ENCODE data around the gene TIMM21.
A peak's percentile ranks its signal among the peaks of the same experiment; 100 is the strongest.

Gene TIMM21

GRCh38 chr18:74124642-74125041, 23.7 kb upstream of the TIMM21 start:
- H3K4me2 ChIP-seq: no peak overlapping the region
- no peaks in the 10 kb centered on the region for H3K27me3 ChIP-seq
- no peak overlapping the region for H3K4me3 ChIP-seq
- H3K9me3 ChIP-seq: no peaks in the 10 kb centered on the region
- no peaks in the 10 kb centered on the region for H3K36me3 ChIP-seq
- no peak overlapping the region for H3K9ac ChIP-seq
- H3K4me1 ChIP-seq: no peaks in the 10 kb centered on the region
- no peak overlapping the region for H3K27ac ChIP-seq
- H4K20me1 ChIP-seq: no peaks in the 10 kb centered on the region
- no peak for TF ChIP-seq Cebpa-rat (IDR thresholded peaks at IDR 0.05)

DNA sequence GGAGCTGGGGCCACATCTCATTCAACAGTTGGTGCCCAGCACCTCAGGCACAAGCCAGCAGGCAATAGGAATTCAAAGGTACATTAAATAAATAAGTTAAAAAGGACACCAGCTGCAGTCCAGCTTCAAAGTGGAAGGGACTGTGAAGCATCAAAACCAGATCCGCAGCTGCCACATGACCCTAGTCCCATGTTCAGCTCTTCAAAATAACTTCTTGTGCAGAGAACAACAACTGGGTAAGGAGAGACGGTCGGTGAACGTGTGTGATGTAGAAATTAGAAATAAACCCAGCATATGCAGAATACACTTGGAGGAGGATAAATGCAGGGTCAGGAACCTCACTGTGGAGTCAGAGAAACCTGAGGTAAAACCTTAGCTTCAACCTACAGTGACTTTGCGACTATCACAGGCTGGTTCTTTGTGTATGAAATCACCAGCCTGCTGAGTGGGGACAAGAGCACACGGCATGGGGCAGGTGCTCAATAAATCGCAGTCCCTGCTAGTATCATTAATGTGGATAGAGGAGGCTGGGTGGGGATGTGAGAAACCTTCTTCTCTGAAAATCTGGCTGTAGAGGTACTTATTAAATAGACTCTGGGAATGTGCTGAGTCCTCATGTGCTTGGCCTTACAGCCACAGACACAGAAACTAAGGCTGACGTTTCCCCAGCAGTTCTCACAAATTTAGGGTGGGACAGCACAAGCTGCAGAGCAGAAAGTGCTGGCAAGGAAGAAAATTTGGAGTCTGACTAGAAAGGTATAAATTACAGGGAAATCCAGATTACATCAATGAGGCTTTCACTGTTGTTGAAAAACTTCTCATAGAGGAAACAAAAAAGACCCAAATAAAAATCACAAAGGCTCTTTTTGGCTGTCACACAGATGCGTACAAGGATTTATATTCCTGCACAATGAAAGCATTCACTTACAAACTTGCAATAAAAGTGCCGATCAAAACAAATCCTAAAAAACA, 21.4 kb upstream of the TIMM21 start:
- no peaks in the 10 kb centered on the region for H3K27me3 ChIP-seq
- H3K9me3 ChIP-seq: no peaks in the 10 kb centered on the region
- TF ChIP-seq Cebpa-rat (IDR thresholded peaks at IDR 0.05): no peak

GRCh38 chr18:74128159-74128558, 20.2 kb upstream of the TIMM21 start:
- TF ChIP-seq Cebpa-rat (IDR thresholded peaks at IDR 0.05): no peak
- H4K20me1 ChIP-seq: no peaks in the 10 kb centered on the region
- H3K9ac ChIP-seq: no peak overlapping the region
- H3K36me3 ChIP-seq: no peaks in the 10 kb centered on the region
- no peak overlapping the region for H3K4me3 ChIP-seq
- no peak overlapping the region for H3K27ac ChIP-seq
- H3K27me3 ChIP-seq: no peaks in the 10 kb centered on the region
- H3K9me3 ChIP-seq: no peaks in the 10 kb centered on the region
- H3K4me2 ChIP-seq: no peak overlapping the region
- peaks cover 13% of the 10 kb centered on the region for H3K4me1 ChIP-seq

More for the DNA sequence above, 21.4 kb upstream of the TIMM21 start:
- Histone ChIP-seq H3K4me2 (no peak overlapping the region), H3K4me3 (no peak overlapping the region), H3K9ac (no peak overlapping the region), H3K36me3 (no peaks in the 10 kb centered on the region), H3K4me1 (peaks cover 11% of the 10 kb centered on the region), H4K20me1 (no peaks in the 10 kb centered on the region), H3K27ac (no peak overlapping the region)

- no peak overlapping the region; the same call in 1 of the 2 replicates for H3K27ac ChIP-seq
- H3K36me3 ChIP-seq: no peaks in the 10 kb centered on the region
- no peak overlapping the region for H3K4me3 ChIP-seq
- H3K27me3 ChIP-seq: no peaks in the 10 kb centered on the region
- no peaks in the 10 kb centered on the region for H3K9me3 ChIP-seq
- peaks cover 13% of the 10 kb centered on the region for H3K4me1 ChIP-seq
- no peak for TF ChIP-seq Cebpa-rat (IDR thresholded peaks at IDR 0.05)
- no peaks in the 10 kb centered on the region for H4K20me1 ChIP-seq
- H3K9ac ChIP-seq: no peak overlapping the region
- peak overlapping the region; percentile 68 for H3K4me2 ChIP-seq
These were observed 17.2 kb upstream of the TIMM21 start for GRCh38 chr18:74131124-74131523.

- Histone ChIP-seq H3K9ac (no peak overlapping the region), H3K36me3 (no peaks in the 10 kb centered on the region), H3K4me3 (no peak overlapping the region), H3K4me2 (peak overlapping the region; percentile 68; the same call in 1 of the 2 replicates), H3K27ac (no peak overlapping the region), H3K27me3 (no peaks in the 10 kb centered on the region), H3K4me1 (peaks cover 13% of the 10 kb centered on the region), H4K20me1 (no peaks in the 10 kb centered on the region), H3K9me3 (no peaks in the 10 kb centered on the region)
- no peak for TF ChIP-seq Cebpa-rat (IDR thresholded peaks at IDR 0.05)
These were observed 16.1 kb upstream of the TIMM21 start for GRCh38 chr18:74132201-74132600.

- H3K9me3 ChIP-seq: no peaks in the 10 kb centered on the region
- H3K4me2 ChIP-seq: no peak overlapping the region
- H4K20me1 ChIP-seq: no peaks in the 10 kb centered on the region
- no peaks in the 10 kb centered on the region for H3K27me3 ChIP-seq
- H3K4me3 ChIP-seq: no peak overlapping the region
- H3K36me3 ChIP-seq: no peaks in the 10 kb centered on the region
- H3K9ac ChIP-seq: no peak overlapping the region
- no peak for TF ChIP-seq Cebpa-rat (IDR thresholded peaks at IDR 0.05)
- H3K27ac ChIP-seq: no peak overlapping the region
- H3K4me1 ChIP-seq: peaks cover 8% of the 10 kb centered on the region
These were observed 10.3 kb upstream of the TIMM21 start for GRCh38 chr18:74137920-74138538.

GRCh38 chr18:74139411-74139810, 8.9 kb upstream of the TIMM21 start:
- H3K27ac ChIP-seq: no peak overlapping the region
- no peaks in the 10 kb centered on the region for H4K20me1 ChIP-seq
- H3K9ac ChIP-seq: no peak overlapping the region
- H3K4me3 ChIP-seq: no peak overlapping the region
- no peak for TF ChIP-seq Cebpa-rat (IDR thresholded peaks at IDR 0.05)
- no peaks in the 10 kb centered on the region for H3K27me3 ChIP-seq
- H3K9me3 ChIP-seq: no peaks in the 10 kb centered on the region
- H3K4me1 ChIP-seq: peaks cover 8% of the 10 kb centered on the region
- H3K4me2 ChIP-seq: peak overlapping the region; percentile 45; the same call in 1 of the 2 replicates
- no peaks in the 10 kb centered on the region for H3K36me3 ChIP-seq

DNA sequence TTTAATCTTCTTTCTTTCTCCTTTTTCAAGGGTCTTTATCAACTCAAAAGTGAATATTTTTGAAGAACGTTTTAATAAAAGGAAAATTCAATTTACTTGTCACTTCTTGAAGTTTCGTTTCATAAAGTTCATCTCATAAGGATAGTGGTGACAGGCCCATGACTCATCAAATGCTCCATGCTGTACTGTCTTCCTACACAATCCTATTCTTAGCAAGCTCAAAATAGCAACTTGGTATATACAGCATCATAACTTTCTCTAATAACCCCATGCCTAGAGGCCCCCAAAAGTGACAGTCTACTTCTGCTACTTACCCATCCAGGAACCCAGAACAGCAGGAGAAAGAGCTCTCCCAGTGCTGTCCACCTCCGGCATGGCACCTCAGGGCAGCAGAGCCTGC, 8.4 kb upstream of the TIMM21 start:
- TF ChIP-seq Cebpa-rat (IDR thresholded peaks at IDR 0.05): no peak
- Histone ChIP-seq H3K4me3 (no peak overlapping the region), H3K9ac (no peak overlapping the region; the same call in 1 of the 2 replicates)

DNA sequence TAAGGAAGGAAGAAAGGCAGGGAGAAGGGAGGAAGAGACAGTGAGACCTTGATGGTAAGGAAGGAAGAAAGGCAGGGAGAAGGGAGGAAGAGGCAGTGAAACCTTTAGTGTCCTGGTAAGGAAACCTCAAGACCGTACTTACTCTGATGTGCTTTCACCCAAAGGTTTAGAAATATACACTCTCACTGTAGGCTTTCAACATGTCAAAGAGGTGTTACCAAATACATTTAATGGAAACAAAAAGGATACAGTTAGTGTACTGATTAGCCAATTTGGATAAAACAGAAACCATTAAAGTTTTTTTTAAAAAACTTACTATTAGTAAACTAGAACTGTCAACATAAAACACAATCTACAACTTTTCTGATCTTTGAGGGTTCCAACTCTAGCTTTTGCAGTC, 7.7 kb upstream of the TIMM21 start:
- no peaks in the 10 kb centered on the region for H3K27me3 ChIP-seq
- peaks cover 8% of the 10 kb centered on the region for H3K4me1 ChIP-seq
- no peak for TF ChIP-seq Cebpa-rat (IDR thresholded peaks at IDR 0.05)
- H3K4me3 ChIP-seq: no peak overlapping the region
- no peak overlapping the region for H3K9ac ChIP-seq
- H3K4me2 ChIP-seq: no peak overlapping the region
- no peaks in the 10 kb centered on the region for H3K36me3 ChIP-seq
- H3K9me3 ChIP-seq: no peaks in the 10 kb centered on the region
- H3K27ac ChIP-seq: no peak overlapping the region
- no peaks in the 10 kb centered on the region for H4K20me1 ChIP-seq

More for the DNA sequence above, 8.4 kb upstream of the TIMM21 start:
- Histone ChIP-seq H3K9me3 (no peaks in the 10 kb centered on the region), H3K36me3 (no peaks in the 10 kb centered on the region), H3K27me3 (no peaks in the 10 kb centered on the region), H3K4me2 (peak overlapping the region; percentile 45), H4K20me1 (no peaks in the 10 kb centered on the region), H3K4me1 (peaks cover 8% of the 10 kb centered on the region), H3K27ac (no peak overlapping the region)

GRCh38 chr18:74141667-74142066, 6.7 kb upstream of the TIMM21 start:
- no peaks in the 10 kb centered on the region for H4K20me1 ChIP-seq
- H3K9me3 ChIP-seq: no peaks in the 10 kb centered on the region

More at GRCh38 chr18:74141667-74142066, 6.7 kb upstream of the TIMM21 start:
- Histone ChIP-seq H3K4me1 (peaks cover 9% of the 10 kb centered on the region), H3K4me2 (no peak overlapping the region), H3K27me3 (no peaks in the 10 kb centered on the region), H3K9ac (no peak overlapping the region), H3K36me3 (no peaks in the 10 kb centered on the region), H3K4me3 (no peak overlapping the region), H3K27ac (no peak overlapping the region)
- TF ChIP-seq Cebpa-rat (IDR thresholded peaks at IDR 0.05): no peak
